ENCODE results near the gene DNAJC28. TPM values are rescaled to one million over a fixed set of nuclear protein-coding genes. Genes with fewer than 3 reads are reported as not detected.

The DNAJC28 gene, protein sequence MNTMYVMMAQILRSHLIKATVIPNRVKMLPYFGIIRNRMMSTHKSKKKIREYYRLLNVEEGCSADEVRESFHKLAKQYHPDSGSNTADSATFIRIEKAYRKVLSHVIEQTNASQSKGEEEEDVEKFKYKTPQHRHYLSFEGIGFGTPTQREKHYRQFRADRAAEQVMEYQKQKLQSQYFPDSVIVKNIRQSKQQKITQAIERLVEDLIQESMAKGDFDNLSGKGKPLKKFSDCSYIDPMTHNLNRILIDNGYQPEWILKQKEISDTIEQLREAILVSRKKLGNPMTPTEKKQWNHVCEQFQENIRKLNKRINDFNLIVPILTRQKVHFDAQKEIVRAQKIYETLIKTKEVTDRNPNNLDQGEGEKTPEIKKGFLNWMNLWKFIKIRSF
- total RNA-seq = 0.42 TPM in 2 replicates

DNA sequence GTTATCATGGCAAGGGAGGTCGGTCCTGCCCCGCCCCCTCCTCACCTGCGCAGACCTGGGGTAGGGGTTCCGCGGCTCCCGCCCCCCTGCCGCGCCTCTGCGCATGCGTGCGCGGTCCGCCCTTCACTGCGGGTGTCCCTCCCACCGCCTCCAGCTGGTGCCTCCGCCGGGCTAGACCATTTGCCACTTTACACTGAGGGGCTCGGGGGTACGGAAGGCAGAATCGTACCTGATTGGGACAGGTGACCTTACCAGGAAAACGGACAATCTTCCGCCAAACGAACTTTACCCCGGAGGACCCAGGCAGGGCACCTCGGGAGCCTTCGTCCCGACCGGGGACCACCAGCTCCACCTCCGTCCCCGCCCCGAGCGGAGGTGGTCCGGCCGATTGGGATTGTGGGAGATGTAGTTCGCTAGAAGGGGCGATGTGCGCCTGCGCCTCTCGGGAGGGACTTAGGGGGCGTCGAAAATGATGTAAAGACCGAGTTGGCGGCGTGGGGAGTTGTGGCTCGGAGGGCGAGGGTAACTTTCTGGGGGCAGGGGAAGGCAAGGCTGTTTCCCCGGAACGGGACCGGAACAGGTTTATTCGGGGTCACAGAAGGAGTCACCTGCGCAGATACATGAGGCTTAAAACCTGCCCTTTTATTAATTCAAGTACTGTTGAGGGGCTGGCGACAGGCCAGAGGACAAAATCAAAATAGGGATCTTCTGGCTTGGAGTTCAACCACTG lies at the start of gene DNAJC28:
DNAJC28 (minus strand) TSS at position 344 of the 730 bp plus-strand sequence. CDS start 2,323 bp downstream, outside the sequence.

DNA sequence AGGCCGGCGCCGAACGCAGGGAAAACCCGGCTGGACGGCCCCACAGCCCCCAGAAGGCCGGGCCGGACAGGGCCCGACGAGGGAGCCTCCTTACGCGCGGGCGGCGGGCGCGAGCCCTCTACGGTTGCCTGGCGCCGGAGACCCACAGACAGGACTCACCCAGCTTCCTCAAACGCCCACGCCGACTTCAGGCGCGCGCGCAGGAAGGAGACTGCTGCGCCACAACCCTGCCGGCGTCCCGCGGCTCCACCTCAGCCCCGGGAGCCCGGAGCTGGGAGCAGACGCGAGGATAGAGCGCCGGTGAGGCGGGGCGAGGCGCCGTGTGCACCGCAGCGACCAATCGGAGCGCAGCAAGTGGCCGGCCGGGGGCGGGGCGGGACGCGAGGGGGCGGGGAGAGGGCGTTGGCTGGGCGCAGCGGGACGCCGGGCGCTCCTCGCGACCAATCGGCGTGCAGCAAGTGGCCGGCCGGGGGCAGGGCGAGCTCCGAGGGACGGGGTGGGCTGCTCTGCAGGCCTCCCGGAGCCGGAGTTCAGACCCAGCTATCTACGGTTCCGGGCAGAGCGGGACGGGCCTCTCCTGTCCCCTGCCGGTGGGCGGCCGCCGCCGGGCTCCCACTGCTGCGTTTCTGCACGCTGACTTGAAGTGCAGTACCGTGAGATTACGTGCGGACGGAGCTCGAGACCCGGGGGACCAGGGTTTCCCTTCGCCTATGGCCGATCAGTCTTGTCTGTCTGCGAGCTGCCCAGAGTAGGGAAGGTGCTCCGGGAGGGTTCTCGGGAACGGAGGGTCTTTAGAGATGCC lies 11.6 kb downstream of the DNAJC28 start, which contains the start of gene TMEM50B:
TMEM50B (minus strand) TSS at position 296 of the 802 bp plus-strand sequence. CDS start 11,089 bp downstream, outside the sequence.

Other genes with a start within 250 kb of the DNAJC28 start
- gene IL10RB, start 225.3 kb downstream of the DNAJC28 start, total RNA-seq = 18.1 and 18.4 TPM in 2 replicates
- 16.6 and 16.8 TPM in 2 replicates for gene IFNAR1, start 166.7 kb downstream of the DNAJC28 start, total RNA-seq
- gene IFNGR2, start 88.3 kb downstream of the DNAJC28 start, total RNA-seq = 57.6 and 72.9 TPM in 2 replicates
- gene TMEM50B, start 11.7 kb downstream of the DNAJC28 start, total RNA-seq = 18.9 and 21.3 TPM in 2 replicates
- 77.6 and 103 TPM in 2 replicates for gene GART, start 50.4 kb upstream of the DNAJC28 start, total RNA-seq
- gene SON, start 51.3 kb upstream of the DNAJC28 start, total RNA-seq = 184 and 484 TPM in 2 replicates
- gene DONSON, start 97.0 kb upstream of the DNAJC28 start, total RNA-seq = 17.7 and 19.3 TPM in 2 replicates
- 12.1 and 16.1 TPM in 2 replicates for gene CRYZL1, start 150.0 kb upstream of the DNAJC28 start, total RNA-seq
- 15.9 and 17.9 TPM in 2 replicates for gene ITSN1, start 150.8 kb upstream of the DNAJC28 start, total RNA-seq